Measurements from ENCODE around the gene SMAD7. TPM values are rescaled to one million over a fixed set of nuclear protein-coding genes. Genes with fewer than 3 reads are reported as not detected.

SMAD7 gene
- polyA plus RNA-seq, 3 donors, result 6.8 to 53.8 (median 18.1) TPM

- no peak overlapping the region for H3K27ac ChIP-seq (ENCODE audit: low read depth, low read length)
- WGBS, 3 donors, result 82 to 92% (median 89%) methylated on average over 5 of the region's 5 CpGs
These were observed 37.6 kb downstream of the SMAD7 start for GRCh38 chr18:48913201-48913600.

- no peak overlapping the region for H3K27ac ChIP-seq (ENCODE audit: low read depth, low read length)
- WGBS, 3 donors, result 88 to 92% (median 90%) methylated on average over 17 of the region's 17 CpGs
These were observed 39.7 kb downstream of the SMAD7 start for GRCh38 chr18:48910972-48911545.

- no peak overlapping the region for H3K27ac ChIP-seq (ENCODE audit: low read depth, low read length)
- WGBS, 3 donors, result 80 to 82% (median 81%) methylated on average over 6 of the region's 6 CpGs
These were observed 41.0 kb downstream of the SMAD7 start for GRCh38 chr18:48909721-48910120.

- WGBS, 3 donors, result 70 to 79% (median 75%) methylated on average over 3 of the region's 3 CpGs
These were observed 41.8 kb downstream of the SMAD7 start for GRCh38 chr18:48908916-48909315.

GRCh38 chr18:48905513-48905912 lies 45.3 kb downstream of the SMAD7 start:
- WGBS, 3 donors, result 92 to 97% (median 97%) methylated on average over 1 of the region's 1 CpG
- H3K27ac ChIP-seq (ENCODE audit: low read depth, low read length), result no peak overlapping the region

More at GRCh38 chr18:48908916-48909315, 41.8 kb downstream of the SMAD7 start:
- no peak overlapping the region for H3K27ac ChIP-seq (ENCODE audit: low read depth, low read length)

GRCh38 chr18:48904847-48905394 lies 45.8 kb downstream of the SMAD7 start:
- WGBS, 3 donors, result 76 to 85% (median 78%) methylated on average over 3 of the region's 3 CpGs

GRCh38 chr18:48904091-48904490 lies 46.7 kb downstream of the SMAD7 start:
- 95 to 100% (median 97%) methylated on average over 2 of the region's 2 CpGs for WGBS, 3 donors
- no peak overlapping the region for H3K27ac ChIP-seq (ENCODE audit: low read depth, low read length)

More at GRCh38 chr18:48904847-48905394, 45.8 kb downstream of the SMAD7 start:
- H3K27ac ChIP-seq (ENCODE audit: low read depth, low read length), result no peak overlapping the region

GRCh38 chr18:48902856-48903601 lies 47.7 kb downstream of the SMAD7 start:
- no peak overlapping the region for H3K27ac ChIP-seq (ENCODE audit: low read depth, low read length)
- 66 to 91% (median 73%) methylated on average over 8 of the region's 8 CpGs for WGBS, 3 donors

- no peak overlapping the region for H3K27ac ChIP-seq (ENCODE audit: low read depth, low read length)
- WGBS, 3 donors, result 33 to 43% (median 34%) methylated on average over 26 to 27 of the region's 27 CpGs
These were observed 48.5 kb downstream of the SMAD7 start for GRCh38 chr18:48902023-48902855.

GRCh38 chr18:48901145-48902022 lies 49.4 kb downstream of the SMAD7 start:
- 44 to 56% (median 50%) methylated on average over 4 of the region's 4 CpGs for WGBS, 3 donors
- H3K27ac ChIP-seq (ENCODE audit: low read depth, low read length), result no peak overlapping the region

- H3K27ac ChIP-seq (ENCODE audit: low read depth, low read length), result no peak overlapping the region
- 77 to 93% (median 90%) methylated on average over 1 of the region's 1 CpG for WGBS, 3 donors
These were observed 50.3 kb downstream of the SMAD7 start for GRCh38 chr18:48900469-48900868.

- no peak overlapping the region for H3K27ac ChIP-seq (ENCODE audit: low read depth, low read length)
- 83 to 89% (median 85%) methylated on average over 4 of the region's 4 CpGs for WGBS, 3 donors
These were observed 51.1 kb downstream of the SMAD7 start for GRCh38 chr18:48899558-48900174.

- no peak overlapping the region for H3K27ac ChIP-seq (ENCODE audit: low read depth, low read length)
- WGBS, 3 donors, result 78 to 87% (median 81%) methylated on average over 4 of the region's 4 CpGs
These were observed 52.2 kb downstream of the SMAD7 start for GRCh38 chr18:48898521-48898920.

- H3K27ac ChIP-seq (ENCODE audit: low read depth, low read length), result no peak overlapping the region
- 71 to 86% (median 73%) methylated on average over 5 of the region's 5 CpGs for WGBS, 3 donors
These were observed 53.2 kb downstream of the SMAD7 start for GRCh38 chr18:48897531-48897930.

GRCh38 chr18:48896875-48897511 lies 53.8 kb downstream of the SMAD7 start:
- WGBS, 3 donors, result 55 to 85% (median 58%) methylated on average over 9 of the region's 9 CpGs
- no peak overlapping the region for H3K27ac ChIP-seq (ENCODE audit: low read depth, low read length)

GRCh38 chr18:48896326-48896874 lies 54.4 kb downstream of the SMAD7 start:
- H3K27ac ChIP-seq (ENCODE audit: low read depth, low read length), result no peak overlapping the region
- 70 to 91% (median 87%) methylated on average over 7 to 8 of the region's 8 CpGs for WGBS, 3 donors
